Measurements from ENCODE around the gene UBE2S.

UBE2S gene

GRCh38 chr19:55390461-55390880, 17.1 kb downstream of the UBE2S start:
- TF ChIP-seq CTCF (conservative IDR thresholded peaks at IDR 0.05; ENCODE audit: low read depth, low read length): no peak
- no peak overlapping the region for H3K27ac ChIP-seq
- H3K27me3 ChIP-seq (ENCODE audit: insufficient read depth, low read depth): no peaks in the 10 kb centered on the region
- H3K4me1 ChIP-seq (ENCODE audit: low read depth, poor library complexity, severe bottlenecking): peaks cover 20% of the 10 kb centered on the region
- H4K20me1 ChIP-seq (ENCODE audit: insufficient read depth): peaks cover 34% of the 10 kb centered on the region
- H3K36me3 ChIP-seq (ENCODE audit: insufficient read depth): peaks cover 18% of the 10 kb centered on the region; the same call in 1 of the 2 replicates
- no peak overlapping the region for H2AFZ ChIP-seq (ENCODE audit: low read depth)
- no peak overlapping the region for H3K4me3 ChIP-seq (IDR thresholded peaks at IDR 0.05; ENCODE audit: insufficient read depth, low read depth, low read length)
- peaks cover 31% of the 10 kb centered on the region for H3K79me2 ChIP-seq (ENCODE audit: insufficient read depth, low read depth)
- H3K9ac ChIP-seq: no peak overlapping the region
- H3K4me2 ChIP-seq: no peak overlapping the region

GRCh38 chr19:55389386-55390317, 17.9 kb downstream of the UBE2S start:
- Histone ChIP-seq H3K4me2 (no peak overlapping the region), H3K27me3 (ENCODE audit: insufficient read depth, low read depth) (no peaks in the 10 kb centered on the region), H3K36me3 (ENCODE audit: insufficient read depth) (peaks cover 18% of the 10 kb centered on the region; the same call in 1 of the 2 replicates), H3K27ac (no peak overlapping the region), H4K20me1 (ENCODE audit: insufficient read depth) (peaks cover 34% of the 10 kb centered on the region), H2AFZ (ENCODE audit: low read depth) (no peak overlapping the region), H3K9ac (no peak overlapping the region), H3K4me3 (IDR thresholded peaks at IDR 0.05; ENCODE audit: insufficient read depth, low read depth, low read length) (no peak overlapping the region), H3K79me2 (ENCODE audit: insufficient read depth, low read depth) (peaks cover 31% of the 10 kb centered on the region), H3K4me1 (ENCODE audit: low read depth, poor library complexity, severe bottlenecking) (peaks cover 23% of the 10 kb centered on the region)
- no peak for TF ChIP-seq CTCF (conservative IDR thresholded peaks at IDR 0.05; ENCODE audit: low read depth, low read length)

GRCh38 chr19:55387736-55388497, 19.7 kb downstream of the UBE2S start:
- H3K27ac ChIP-seq: no peak overlapping the region
- H4K20me1 ChIP-seq (ENCODE audit: insufficient read depth): peaks cover 34% of the 10 kb centered on the region
- H3K4me1 ChIP-seq (ENCODE audit: low read depth, poor library complexity, severe bottlenecking): peaks cover 29% of the 10 kb centered on the region
- no peak for TF ChIP-seq CTCF (conservative IDR thresholded peaks at IDR 0.05; ENCODE audit: low read depth, low read length)
- peaks cover 18% of the 10 kb centered on the region; the same call in 1 of the 2 replicates for H3K36me3 ChIP-seq (ENCODE audit: insufficient read depth)
- H3K4me2 ChIP-seq: peak overlapping the region; percentile 94
- H3K4me3 ChIP-seq (IDR thresholded peaks at IDR 0.05; ENCODE audit: insufficient read depth, low read depth, low read length): no peak overlapping the region
- H2AFZ ChIP-seq (ENCODE audit: low read depth): no peak overlapping the region
- peaks cover 34% of the 10 kb centered on the region for H3K79me2 ChIP-seq (ENCODE audit: insufficient read depth, low read depth)
- H3K9ac ChIP-seq: no peak overlapping the region
- H3K27me3 ChIP-seq (ENCODE audit: insufficient read depth, low read depth): no peaks in the 10 kb centered on the region

DNA sequence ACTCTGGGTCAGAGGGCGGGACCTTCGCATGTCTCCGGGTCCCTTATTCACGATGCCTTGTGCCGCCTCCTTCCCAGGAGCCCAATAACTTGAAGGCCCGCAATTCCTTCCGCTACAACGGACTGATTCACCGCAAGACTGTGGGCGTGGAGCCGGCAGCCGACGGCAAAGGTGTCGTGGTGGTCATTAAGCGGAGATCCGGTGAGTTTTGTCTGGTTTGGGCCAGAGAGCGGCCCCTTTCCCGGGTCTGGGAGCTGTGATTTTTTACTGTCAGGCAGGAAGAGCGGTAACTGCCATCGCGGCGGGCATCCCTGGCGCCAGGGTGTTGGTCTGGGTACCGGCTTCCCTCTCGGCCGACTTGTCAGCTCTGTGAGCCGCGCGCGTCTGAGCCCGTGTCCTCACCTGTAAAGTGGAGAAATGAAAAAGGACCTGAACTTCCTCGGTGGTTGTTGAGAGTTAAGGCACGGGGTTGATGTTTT, 21.1 kb downstream of the UBE2S start:
- peaks cover 18% of the 10 kb centered on the region; the same call in 1 of the 2 replicates for H3K36me3 ChIP-seq (ENCODE audit: insufficient read depth)
- H4K20me1 ChIP-seq (ENCODE audit: insufficient read depth): peaks cover 34% of the 10 kb centered on the region
- peak overlapping the region; percentile 77 for H3K9ac ChIP-seq
- H3K4me2 ChIP-seq: peak overlapping the region; percentile 94
- H3K4me3 ChIP-seq (IDR thresholded peaks at IDR 0.05; ENCODE audit: insufficient read depth, low read depth, low read length): peak overlapping the region; percentile 35
- H2AFZ ChIP-seq (ENCODE audit: low read depth): no peak overlapping the region
- TF ChIP-seq CTCF (conservative IDR thresholded peaks at IDR 0.05; ENCODE audit: low read depth, low read length): no peak
- H3K79me2 ChIP-seq (ENCODE audit: insufficient read depth, low read depth): peaks cover 44% of the 10 kb centered on the region
- H3K27ac ChIP-seq: no peak overlapping the region; the same call in 1 of the 2 replicates
- H3K27me3 ChIP-seq (ENCODE audit: insufficient read depth, low read depth): no peaks in the 10 kb centered on the region
- peaks cover 38% of the 10 kb centered on the region for H3K4me1 ChIP-seq (ENCODE audit: low read depth, poor library complexity, severe bottlenecking)

All from KMS-11 (cell line).